ENCODE data around the gene PTTG1. TPM values are rescaled to one million over a fixed set of nuclear protein-coding genes. Genes with fewer than 3 reads are reported as not detected.

The PTTG1 gene
- total and polyA plus RNA-seq, 3 donors from 2014 or later = 153 to 429 (median 209) TPM

DNA sequence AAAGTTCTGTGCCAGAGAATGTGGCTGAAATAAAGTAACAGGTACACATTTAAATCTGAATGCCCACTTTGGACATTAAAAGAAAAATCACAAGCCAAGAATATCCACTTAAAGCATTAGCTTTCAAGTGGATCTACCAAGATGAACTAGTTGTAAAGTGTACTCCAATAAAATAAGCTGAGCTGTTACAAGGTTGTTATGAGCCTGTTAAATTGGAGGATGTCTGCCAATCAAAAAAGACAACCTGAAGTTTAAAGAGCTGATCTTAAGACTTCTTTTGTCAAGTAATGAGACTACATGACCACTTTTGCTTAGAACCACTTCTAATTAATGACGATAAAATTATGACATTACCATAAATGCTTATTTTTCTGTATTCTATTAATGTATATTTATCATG lies 24.2 kb upstream of the PTTG1 start:
- whole genome bisulfite sequencing, 2 donors = 88 to 89% methylated on average over 1 of the region's 1 CpG
- intact Hi-C loops (cut with DNase I; ENCODE audit: low total_unique reads) = no loop called here
- no peak overlapping the region for H3K27ac ChIP-seq
- H3K36me3 ChIP-seq (ENCODE audit: low read depth, missing control alignments) = no peaks in the 10 kb centered on the region
- DNase-seq = no peak
- TF ChIP-seq, protein P1, sequence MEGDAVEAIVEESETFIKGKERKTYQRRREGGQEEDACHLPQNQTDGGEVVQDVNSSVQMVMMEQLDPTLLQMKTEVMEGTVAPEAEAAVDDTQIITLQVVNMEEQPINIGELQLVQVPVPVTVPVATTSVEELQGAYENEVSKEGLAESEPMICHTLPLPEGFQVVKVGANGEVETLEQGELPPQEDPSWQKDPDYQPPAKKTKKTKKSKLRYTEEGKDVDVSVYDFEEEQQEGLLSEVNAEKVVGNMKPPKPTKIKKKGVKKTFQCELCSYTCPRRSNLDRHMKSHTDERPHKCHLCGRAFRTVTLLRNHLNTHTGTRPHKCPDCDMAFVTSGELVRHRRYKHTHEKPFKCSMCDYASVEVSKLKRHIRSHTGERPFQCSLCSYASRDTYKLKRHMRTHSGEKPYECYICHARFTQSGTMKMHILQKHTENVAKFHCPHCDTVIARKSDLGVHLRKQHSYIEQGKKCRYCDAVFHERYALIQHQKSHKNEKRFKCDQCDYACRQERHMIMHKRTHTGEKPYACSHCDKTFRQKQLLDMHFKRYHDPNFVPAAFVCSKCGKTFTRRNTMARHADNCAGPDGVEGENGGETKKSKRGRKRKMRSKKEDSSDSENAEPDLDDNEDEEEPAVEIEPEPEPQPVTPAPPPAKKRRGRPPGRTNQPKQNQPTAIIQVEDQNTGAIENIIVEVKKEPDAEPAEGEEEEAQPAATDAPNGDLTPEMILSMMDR (IDR thresholded peaks at IDR 0.05) = no peak
- no peak for TF ChIP-seq POLR2A (IDR thresholded peaks at IDR 0.05)
- no peaks in the 10 kb centered on the region for H3K27me3 ChIP-seq
- peaks cover 5% of the 10 kb centered on the region for H3K4me1 ChIP-seq
- no peaks in the 10 kb centered on the region for H3K9me3 ChIP-seq
- no peak overlapping the region for H3K4me3 ChIP-seq

DNA sequence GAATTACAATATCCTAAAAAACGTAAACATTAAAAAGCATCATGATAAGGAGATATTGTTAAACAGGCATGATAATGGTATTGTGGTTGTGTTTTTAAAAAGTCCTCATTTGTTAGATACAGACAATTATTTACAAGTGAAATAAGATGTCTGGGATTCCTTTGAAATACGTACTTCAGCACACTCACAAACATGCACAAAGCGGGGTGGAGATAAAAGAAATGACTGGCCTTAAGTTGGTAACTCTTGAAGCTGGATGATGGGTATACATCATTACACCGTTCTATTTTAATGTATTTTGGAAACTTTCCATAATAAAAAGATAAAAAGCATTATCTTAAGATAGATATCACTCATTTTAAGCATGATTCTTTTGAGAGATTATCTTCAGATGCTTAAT lies 22.8 kb upstream of the PTTG1 start:
- intact Hi-C loops (cut with DNase I; ENCODE audit: low total_unique reads) = no loop called here
- Histone ChIP-seq H3K4me3 (peak overlapping the region in 1 of 2 donors; percentile 77), H3K4me1 (peaks cover 5% of the 10 kb centered on the region)

DNA sequence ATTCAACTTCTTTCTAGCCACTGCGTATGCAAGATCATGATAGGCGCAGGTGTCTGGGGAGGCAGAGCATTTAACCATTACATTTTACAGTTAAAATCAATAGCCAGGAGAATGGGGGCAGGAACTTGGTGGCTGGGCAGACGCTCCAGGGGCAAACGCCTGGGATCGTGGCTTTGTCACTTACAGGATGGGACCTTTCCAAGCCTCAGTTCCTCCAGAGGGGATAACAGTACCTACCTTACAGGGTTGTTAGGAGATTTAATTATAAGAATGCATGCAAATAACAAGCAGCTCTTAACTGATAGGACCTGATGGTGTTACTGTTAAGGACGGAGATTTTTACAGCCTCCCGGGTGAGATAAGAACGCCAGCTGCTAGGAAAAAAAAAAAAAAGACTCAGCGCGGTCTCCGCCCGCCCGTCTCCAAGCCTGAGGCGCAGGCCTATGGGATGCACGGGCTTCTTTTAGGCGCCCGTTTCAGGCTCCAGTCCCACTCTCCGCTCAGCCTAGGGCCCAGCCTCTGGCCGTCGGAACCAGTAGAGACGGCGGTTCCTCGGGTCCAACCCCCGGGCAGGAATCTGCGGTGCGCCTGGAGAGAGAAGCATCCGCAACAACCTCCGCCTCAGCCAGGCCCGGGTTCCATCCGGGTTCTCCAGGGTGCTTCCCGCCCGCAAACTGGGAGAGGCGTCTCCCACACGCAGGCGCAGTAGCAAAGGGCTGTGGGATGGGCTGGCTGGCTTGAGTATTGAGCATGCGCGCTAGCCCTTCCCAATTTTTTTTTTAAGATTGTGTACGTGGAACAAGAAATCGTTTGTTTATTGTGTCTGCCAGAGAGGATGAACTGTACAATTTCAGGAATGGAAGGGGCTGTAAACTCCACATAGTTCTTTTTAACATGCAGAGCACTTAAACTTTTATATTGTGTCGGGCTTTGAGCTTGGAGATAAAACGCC lies 22.0 kb upstream of the PTTG1 start, which contains the start of gene FAM200C:
FAM200C (minus strand) TSS at position 653 of the 952 bp plus-strand sequence. CDS start 4,564 bp downstream, outside the sequence.
- intact Hi-C loops (cut with DNase I; ENCODE audit: low total_unique reads) = no loop called here
- no peaks in the 10 kb centered on the region for H3K36me3 ChIP-seq (ENCODE audit: low read depth, missing control alignments)
- H3K9me3 ChIP-seq = no peaks in the 10 kb centered on the region
- H3K4me3 ChIP-seq = peak within 1 kb of the TSS; percentile 77 to 79
- no peaks in the 10 kb centered on the region for H3K27me3 ChIP-seq
- peak within 1 kb of the TSS; percentile 84 to 88 for H3K27ac ChIP-seq
- 0% methylated on average over 39 to 41 of the region's 41 CpGs for WGBS, 2 donors
- peaks cover 5% of the 10 kb centered on the region for H3K4me1 ChIP-seq
- DNase-seq = peak; percentile 92
- TF ChIP-seq, protein P1 (IDR thresholded peaks at IDR 0.05) = no peak
- TF ChIP-seq POLR2A (IDR thresholded peaks at IDR 0.05) = peak; percentile 70

More for the DNA sequence above, 22.8 kb upstream of the PTTG1 start:
- no peaks in the 10 kb centered on the region for H3K27me3 ChIP-seq
- no peak overlapping the region for H3K27ac ChIP-seq
- no peaks in the 10 kb centered on the region for H3K9me3 ChIP-seq
- 25 to 32% methylated on average over 4 of the region's 4 CpGs for WGBS, 2 donors
- no peaks in the 10 kb centered on the region for H3K36me3 ChIP-seq (ENCODE audit: low read depth, missing control alignments)
- no peak for DNase-seq
- TF ChIP-seq, protein P1 (IDR thresholded peaks at IDR 0.05) = no peak
- TF ChIP-seq POLR2A (IDR thresholded peaks at IDR 0.05) = no peak

DNA sequence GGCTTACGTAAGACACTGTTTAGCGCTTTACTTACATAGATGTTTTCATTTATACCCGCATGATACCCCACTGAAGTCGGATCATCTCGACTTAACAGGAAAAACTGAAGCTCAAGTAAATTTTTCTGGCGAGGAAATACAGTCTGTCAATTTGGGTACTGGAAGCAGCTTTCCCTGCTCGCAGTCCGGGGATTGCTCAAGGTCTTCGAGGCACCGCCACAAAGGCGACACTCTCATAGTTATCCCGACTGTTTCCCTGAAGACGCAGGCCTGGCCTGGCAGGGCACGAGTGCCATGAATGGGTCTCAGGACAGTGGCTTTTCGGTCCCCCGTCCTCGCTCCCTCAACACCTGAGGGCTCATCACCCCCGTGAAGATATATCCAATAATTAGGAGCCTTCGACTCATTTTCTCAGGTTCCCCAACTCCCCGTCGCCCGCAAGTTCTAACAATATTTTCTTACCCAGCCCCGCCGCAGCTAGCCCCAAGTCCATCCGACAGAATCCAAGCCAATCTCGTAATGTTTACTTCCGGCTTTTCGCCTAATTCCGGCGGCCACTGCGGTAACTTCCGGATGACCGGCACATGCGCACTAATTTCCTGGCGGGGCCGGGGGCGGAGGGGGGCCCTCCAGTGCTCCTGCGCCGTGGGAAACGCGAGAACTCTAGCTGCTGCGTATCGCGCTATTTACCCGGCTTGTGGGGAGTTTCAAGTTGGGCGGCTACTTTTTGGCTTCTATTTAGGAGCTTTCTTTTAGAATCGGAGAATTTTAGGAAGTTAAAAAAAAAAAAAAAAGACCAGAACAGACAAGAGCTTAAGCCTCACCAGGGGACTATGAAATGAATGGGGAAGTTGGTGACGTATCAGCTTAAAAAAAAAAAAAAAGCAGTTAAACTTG lies 2.8 kb upstream of the PTTG1 start, which contains the start of gene SLU7:
SLU7 (minus strand) TSS at position 521 of the 897 bp plus-strand sequence. CDS start 3,787 bp downstream, outside the sequence.
- Histone ChIP-seq H3K4me1 (peaks cover 7% of the 10 kb centered on the region), H3K27me3 (no peaks in the 10 kb centered on the region), H3K27ac (peak within 1 kb of the TSS; percentile 81 to 86), H3K36me3 (ENCODE audit: low read depth, missing control alignments) (no peaks in the 10 kb centered on the region), H3K4me3 (peak within 1 kb of the TSS; percentile 76 to 86), H3K9me3 (no peaks in the 10 kb centered on the region)
- WGBS, 2 donors = 1% methylated on average over 48 of the region's 48 CpGs
- intact Hi-C loops (cut with DNase I; ENCODE audit: low total_unique reads) = no loop called here
- DNase-seq = peak; percentile 95
- TF ChIP-seq, protein P1 (IDR thresholded peaks at IDR 0.05) = no peak
- TF ChIP-seq POLR2A (IDR thresholded peaks at IDR 0.05) = peak; percentile 35

All from testis (tissue), 3 donors.